T follicular helper cell (primary cell): ENCODE measurements around the gene LRRC18.

Source experiments
- DNase-seq: peaks from one replicate; pipeline ENCODE4 v3.0.0-alpha.2; 2020; ENCODE audit warnings: low read depth

Gene LRRC18

DNA sequence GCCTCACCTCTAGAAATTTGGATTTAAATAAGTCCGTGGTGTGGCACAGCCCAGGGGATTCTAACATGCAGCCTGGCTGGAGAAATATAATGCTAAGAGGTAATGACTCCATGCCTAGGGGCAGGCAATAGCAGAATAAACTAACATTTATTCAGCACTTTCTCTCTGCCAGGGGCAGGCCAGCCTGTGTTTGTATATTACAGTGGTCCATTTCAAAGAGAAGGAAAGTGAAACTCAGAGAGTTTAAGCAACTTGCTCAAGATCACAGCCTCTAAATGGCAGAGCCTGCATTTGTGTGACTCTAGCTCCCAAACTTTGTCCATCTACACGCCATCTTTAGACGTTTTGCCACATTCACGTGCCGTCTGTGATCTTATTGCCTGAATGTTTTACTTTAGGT is 6.7 kb upstream of the LRRC18 start:
- DNase-seq = no peak

DNA sequence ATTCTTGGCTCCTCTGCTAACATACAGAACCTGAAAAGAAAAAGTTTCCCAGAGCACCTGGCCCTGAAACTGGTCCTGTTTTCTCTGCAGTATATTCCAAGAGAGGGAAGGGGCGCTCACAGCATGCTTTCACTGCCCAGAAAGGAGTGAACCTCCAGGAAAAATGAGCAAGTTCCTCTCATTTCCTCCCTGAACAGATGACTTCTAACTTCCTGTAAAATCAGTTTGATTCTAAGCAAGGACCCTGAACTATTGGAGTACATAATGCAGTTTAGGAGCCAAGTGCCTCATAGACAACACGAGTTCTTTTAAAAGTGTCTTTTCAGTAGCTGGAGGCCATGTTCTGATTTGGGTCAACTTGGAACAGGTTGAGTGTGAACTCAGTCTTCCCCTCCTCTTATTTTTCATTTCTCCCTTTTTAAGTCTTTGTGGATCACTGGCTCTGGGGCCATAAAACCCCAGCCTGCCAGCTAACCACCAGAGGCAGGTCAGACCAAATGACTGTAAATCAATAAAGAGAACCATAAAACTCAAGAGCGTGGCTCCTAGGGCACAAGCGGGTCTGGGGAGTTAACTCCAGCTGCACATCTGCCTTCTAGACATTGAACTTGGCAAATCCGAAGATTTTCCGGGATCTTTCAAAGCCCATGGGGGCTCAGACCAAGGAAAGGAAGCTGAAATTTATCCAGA is 5.9 kb upstream of the LRRC18 start:
- DNase-seq = no peak

DNA sequence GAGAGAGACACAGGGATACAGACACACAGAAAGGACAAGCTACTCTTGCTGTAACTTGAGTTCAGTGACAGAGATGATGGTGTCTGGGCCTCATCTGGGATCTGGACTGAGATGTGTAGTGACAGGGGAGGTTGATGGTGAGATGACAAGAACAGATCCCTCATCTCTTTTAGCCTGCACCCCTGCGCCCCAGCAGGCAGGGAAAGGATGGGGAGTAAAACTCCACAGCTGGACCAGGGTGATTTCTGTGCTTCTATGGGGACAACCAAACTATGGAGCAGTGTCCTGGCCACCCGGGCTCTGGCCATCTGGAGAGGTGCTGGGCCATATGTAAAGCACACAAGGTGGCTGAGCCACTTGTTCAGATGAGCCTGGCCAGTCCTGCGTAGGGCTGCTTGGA is 4.5 kb upstream of the LRRC18 start:
- no peak for DNase-seq

DNA sequence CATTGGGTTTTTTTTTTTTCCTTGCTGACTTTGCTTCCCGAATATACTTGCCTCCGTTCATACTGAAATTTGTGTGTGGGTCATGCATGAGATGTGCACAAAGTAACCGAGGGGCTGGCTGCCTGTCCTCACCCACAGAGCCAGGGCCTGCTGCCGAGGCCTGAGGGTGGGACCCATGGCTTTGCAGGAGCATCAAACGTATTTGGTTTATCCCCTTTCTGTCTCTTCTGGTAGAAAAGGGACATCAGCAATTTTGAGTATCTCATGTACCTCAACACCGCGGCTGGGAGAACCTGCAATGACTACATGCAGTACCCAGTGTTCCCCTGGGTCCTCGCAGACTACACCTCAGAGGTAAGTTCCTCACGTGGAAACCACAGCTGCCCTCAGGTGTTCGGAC is 3.5 kb upstream of the LRRC18 start:
- DNase-seq = no peak

DNA sequence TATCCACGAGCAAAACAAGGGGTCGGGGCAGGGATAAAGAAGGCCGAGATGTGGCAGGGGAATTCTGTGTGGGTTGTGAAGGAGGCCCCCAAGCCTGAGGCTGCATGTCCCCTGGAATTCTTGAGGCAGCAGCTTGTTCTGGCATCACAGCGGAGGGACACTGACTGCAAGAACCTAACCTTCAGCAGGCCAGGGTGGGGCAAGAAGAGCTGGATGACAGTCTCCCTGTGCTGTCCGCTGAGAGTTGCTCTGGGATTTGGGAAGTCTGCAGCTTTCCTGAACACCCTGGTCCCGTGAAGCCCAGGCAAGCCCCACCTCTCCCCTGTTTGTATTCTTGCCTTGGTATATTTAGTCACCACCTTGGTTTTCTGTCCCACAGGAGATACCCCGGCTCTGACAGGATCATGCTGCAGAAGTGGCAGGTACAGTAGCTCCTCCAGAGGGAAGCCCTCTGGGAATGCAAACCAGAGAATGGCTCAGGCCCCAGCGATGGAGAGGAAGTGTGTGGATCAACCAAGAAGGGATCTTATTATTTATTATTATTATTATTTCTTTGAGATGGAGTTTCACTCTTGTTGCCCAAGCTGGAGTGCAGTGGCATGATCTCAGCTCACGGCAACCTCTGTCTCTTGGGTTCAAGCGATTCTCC is 1.9 kb upstream of the LRRC18 start:
- DNase-seq = no peak

- no peak for DNase-seq
These were observed 1.3 kb upstream of the LRRC18 start for GRCh38 chr10:48940958-48941357.

DNA sequence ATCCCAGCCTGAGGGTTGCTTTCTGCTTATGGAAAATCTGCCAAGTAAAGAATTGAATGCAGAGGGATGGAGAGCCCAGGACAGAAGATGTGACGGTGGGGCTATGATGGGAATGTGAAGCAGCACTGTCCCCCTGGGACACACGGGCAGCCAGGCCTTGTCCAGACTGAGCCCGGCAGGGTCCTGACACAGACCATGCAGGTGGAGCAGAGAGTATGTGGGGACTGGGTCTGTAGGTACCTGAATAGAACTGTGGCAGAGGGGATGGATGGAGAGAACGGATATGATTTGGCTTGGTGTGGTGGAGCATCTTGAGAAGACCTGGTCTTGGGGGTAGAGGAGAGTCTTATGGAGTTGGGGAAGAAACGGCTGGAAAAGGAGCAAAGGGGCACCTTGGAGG is 732 bp upstream of the LRRC18 start:
- no peak for DNase-seq

- DNase-seq = no peak
These were observed 577 bp downstream of the LRRC18 start for GRCh38 chr10:48938990-48939536.

- no peak for DNase-seq
These were observed 1.4 kb downstream of the LRRC18 start for GRCh38 chr10:48938281-48938680.

DNA sequence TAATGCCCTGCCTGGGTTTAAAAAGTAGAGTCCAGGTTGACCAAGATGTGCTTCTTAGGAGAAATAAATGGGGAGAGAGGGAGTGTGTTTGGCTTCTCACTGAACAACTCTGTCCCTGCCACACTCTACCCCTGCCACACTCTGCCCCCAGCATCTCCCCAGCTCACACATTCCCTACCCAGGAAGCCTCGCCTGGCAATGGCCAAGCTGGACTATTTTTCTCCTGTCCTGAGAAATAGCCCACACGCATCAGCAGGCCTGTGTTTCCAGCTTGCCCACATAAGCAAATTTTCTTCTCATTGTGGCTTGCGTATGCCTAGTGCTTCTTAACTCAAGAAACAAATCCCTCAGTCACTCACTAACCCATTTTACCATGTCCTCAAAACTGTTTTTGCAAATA is 1.8 kb downstream of the LRRC18 start:
- DNase-seq = no peak

GRCh38 chr10:48935577-48935976 is 4.1 kb downstream of the LRRC18 start:
- no peak for DNase-seq

DNA sequence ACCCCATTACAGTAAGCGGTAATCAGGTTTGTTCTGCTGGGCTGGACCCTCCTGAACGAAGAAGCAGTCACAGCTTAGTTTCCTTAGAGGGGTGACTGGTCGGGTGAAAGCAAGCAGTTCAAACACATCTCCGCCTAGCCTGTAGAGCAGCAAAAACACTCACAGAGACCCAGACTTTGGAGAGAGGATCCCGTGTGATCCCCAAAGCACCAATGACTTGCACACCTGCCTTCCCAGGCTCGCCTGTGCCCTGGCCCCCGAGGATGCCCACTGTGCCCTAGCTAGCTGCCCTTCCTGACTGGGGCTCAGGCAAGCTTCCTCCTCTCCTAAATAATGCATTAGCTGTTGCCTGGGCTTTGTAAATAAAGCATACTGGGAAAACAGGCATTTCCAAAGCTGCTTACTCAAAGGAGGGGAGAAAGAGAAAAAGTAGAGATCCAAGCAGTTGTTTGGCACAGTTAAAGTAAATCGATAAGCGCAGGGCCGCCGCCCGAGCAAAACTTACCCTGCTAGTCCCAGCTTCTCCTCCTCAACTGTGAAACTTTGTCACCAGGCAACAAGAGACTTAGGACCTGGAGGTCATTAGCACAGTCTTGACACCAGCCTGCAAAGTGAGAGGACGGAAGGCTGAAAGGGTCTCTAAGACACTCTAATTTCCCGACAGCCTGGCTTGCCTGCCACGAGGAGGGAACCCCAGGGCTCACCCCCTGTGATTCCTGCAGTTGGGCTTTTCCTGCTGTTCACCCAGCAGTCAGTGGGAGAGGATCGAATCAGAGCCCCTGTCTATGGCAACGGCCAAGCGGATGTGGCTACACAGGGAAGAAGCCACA is 4.8 kb downstream of the LRRC18 start:
- DNase-seq = no peak

GRCh38 chr10:48932831-48933664 is 6.6 kb downstream of the LRRC18 start:
- no peak for DNase-seq

GRCh38 chr10:48931188-48931587 is 8.5 kb downstream of the LRRC18 start:
- DNase-seq = no peak

GRCh38 chr10:48929413-48929990 is 10.1 kb downstream of the LRRC18 start:
- no peak for DNase-seq

GRCh38 chr10:48926764-48927540 is 12.7 kb downstream of the LRRC18 start:
- no peak for DNase-seq

DNA sequence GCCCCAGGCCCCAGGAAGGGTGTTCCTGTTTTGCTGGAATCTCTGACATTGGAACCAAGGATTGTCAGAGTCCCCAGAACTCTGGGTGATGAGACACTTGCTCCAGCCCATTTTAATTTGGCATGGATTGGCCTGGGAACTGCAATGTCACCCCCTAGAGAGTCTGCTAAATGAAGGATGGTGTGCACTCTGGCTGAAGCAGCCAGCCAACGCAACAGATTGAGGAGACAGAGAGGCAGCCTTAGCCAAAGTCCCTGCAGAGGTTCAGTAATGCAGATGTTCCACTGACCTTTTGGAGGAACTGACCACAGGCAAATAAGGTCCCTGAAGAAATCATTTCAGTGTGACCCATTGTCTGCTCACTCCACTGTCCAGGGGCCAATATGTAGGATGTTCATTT is 13.4 kb downstream of the LRRC18 start:
- no peak for DNase-seq

GRCh38 chr10:48924988-48925387 is 14.7 kb downstream of the LRRC18 start:
- no peak for DNase-seq

- no peak for DNase-seq
These were observed 15.9 kb downstream of the LRRC18 start for GRCh38 chr10:48923748-48924147.

DNA sequence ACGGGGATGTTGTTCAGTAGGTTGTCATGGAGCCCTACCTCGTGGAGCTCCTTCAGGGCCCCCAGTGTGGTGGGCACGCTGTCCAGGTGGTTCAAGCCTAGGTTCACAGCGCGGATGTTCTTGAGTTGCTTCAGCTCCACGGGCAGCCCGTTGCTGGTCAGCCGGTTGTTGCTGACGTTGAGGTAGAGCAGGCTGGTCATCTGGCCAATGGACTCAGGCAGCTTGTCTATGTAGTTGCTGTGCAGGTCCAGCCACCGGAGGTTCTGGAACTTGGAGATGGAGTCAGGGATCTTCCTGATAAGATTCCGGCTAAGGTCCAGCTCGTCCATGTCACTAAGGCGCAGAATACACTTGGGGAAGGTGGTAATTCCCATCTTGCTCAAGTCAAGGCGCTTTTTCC is 26.0 kb downstream of the LRRC18 start:
- DNase-seq = no peak

DNA sequence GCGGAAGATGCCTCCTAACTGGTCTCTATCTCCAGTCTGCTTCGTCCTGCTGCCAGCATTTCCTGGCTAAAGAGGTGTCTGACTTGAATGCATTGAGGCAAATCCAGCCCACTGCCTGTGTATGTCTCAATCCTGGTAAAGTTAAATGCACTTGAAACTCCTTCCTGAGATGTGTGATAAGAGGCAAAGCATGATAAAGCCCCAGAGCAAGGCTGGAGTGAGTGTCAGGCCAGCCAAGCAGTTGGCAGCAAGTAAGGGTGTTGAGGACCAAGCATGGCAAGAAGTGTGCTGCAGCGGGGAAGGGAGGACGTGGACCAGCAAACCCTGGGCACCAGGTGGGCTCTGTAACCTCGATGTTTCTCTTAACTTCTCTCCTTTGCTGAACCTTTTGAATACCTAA is 29.1 kb downstream of the LRRC18 start:
- DNase-seq = no peak
